ENCODE measurements around the gene UIMC1. TPM values are rescaled to one million over a fixed set of nuclear protein-coding genes. Genes with fewer than 3 reads are reported as not detected.

UIMC1 gene
- total RNA-seq, 1 experiment from 2014 or later: 52.8 TPM

- no peaks in the 10 kb centered on the region for H3K4me1 ChIP-seq
- H3K4me1 Mint-ChIP-seq (ENCODE audit: low read depth, unreplicated experiment): peaks cover 8% of the 10 kb centered on the region
- H3K36me3 ChIP-seq (ENCODE audit: control insufficient read depth, insufficient read depth, low read length): peaks cover 2% of the 10 kb centered on the region
- peaks cover 73% of the 10 kb centered on the region for H3K36me3 Mint-ChIP-seq (ENCODE audit: insufficient read depth, unreplicated experiment)
- no peaks in the 10 kb centered on the region for H3K27me3 ChIP-seq (replicated peaks; ENCODE audit: control insufficient read depth, insufficient read depth, low read length)
- no peaks in the 10 kb centered on the region for H3K9me3 Mint-ChIP-seq (ENCODE audit: unreplicated experiment)
- no peak overlapping the region for H3K4me3 ChIP-seq (ENCODE audit: low read depth, low read length)
- POLR2A ChIA-PET: no interaction called here
- intact Hi-C loops (cut with micrococcal nuclease; ENCODE audit: unreplicated experiment): no loop called here
- no peak overlapping the region for H3K27ac Mint-ChIP-seq (ENCODE audit: unreplicated experiment)
- no peak overlapping the region for H3K4me3 Mint-ChIP-seq (ENCODE audit: unreplicated experiment)
- no peak for DNase-seq
- H3K9me3 ChIP-seq: no peaks in the 10 kb centered on the region
- no peak for TF ChIP-seq CTCF (IDR thresholded peaks at IDR 0.05; ENCODE audit: insufficient read depth in 1 of 2, low read depth in 1 of 2, low read length in 1 of 2, severe bottlenecking in 1 of 2, unreplicated experiment in 1 of 2)
- CTCF ChIA-PET: no interaction called here
- no peaks in the 10 kb centered on the region for H3K27me3 Mint-ChIP-seq (ENCODE audit: insufficient read depth, unreplicated experiment)
- no TSS peak for BruUV-seq (replicated peaks)
These were observed 62.8 kb downstream of the UIMC1 start for GRCh38 chr5:176943816-176944215.

GRCh38 chr5:176941951-176942350, 64.6 kb downstream of the UIMC1 start:
- Mint-ChIP-seq H3K27ac (ENCODE audit: unreplicated experiment) (no peak overlapping the region), H3K4me1 (ENCODE audit: low read depth, unreplicated experiment) (peaks cover 18% of the 10 kb centered on the region), H3K27me3 (ENCODE audit: insufficient read depth, unreplicated experiment) (no peaks in the 10 kb centered on the region), H3K36me3 (ENCODE audit: insufficient read depth, unreplicated experiment) (peaks cover 68% of the 10 kb centered on the region), H3K9me3 (ENCODE audit: unreplicated experiment) (no peaks in the 10 kb centered on the region), H3K4me3 (ENCODE audit: unreplicated experiment) (no peak overlapping the region)
- peaks cover 2% of the 10 kb centered on the region for H3K4me1 ChIP-seq
- TF ChIP-seq CTCF (IDR thresholded peaks at IDR 0.05; ENCODE audit: insufficient read depth in 1 of 2, low read depth in 1 of 2, low read length in 1 of 2, severe bottlenecking in 1 of 2, unreplicated experiment in 1 of 2): no peak
- no peak for DNase-seq
- POLR2A ChIA-PET: no interaction called here
- intact Hi-C loops (cut with micrococcal nuclease; ENCODE audit: unreplicated experiment): no loop called here
- H3K9me3 ChIP-seq: no peaks in the 10 kb centered on the region
- CTCF ChIA-PET: no interaction called here
- H3K4me3 ChIP-seq (ENCODE audit: low read depth, low read length): no peak overlapping the region
- no peaks in the 10 kb centered on the region for H3K27me3 ChIP-seq (replicated peaks; ENCODE audit: control insufficient read depth, insufficient read depth, low read length)
- peaks cover 2% of the 10 kb centered on the region for H3K36me3 ChIP-seq (ENCODE audit: control insufficient read depth, insufficient read depth, low read length)
- BruUV-seq (replicated peaks): no TSS peak

- Mint-ChIP-seq H3K4me1 (ENCODE audit: low read depth, unreplicated experiment) (peaks cover 24% of the 10 kb centered on the region), H3K9me3 (ENCODE audit: unreplicated experiment) (no peaks in the 10 kb centered on the region), H3K36me3 (ENCODE audit: insufficient read depth, unreplicated experiment) (peaks cover 50% of the 10 kb centered on the region), H3K4me3 (ENCODE audit: unreplicated experiment) (no peak overlapping the region), H3K27me3 (ENCODE audit: insufficient read depth, unreplicated experiment) (no peaks in the 10 kb centered on the region), H3K27ac (ENCODE audit: unreplicated experiment) (no peak overlapping the region)
- Histone ChIP-seq H3K27me3 (replicated peaks; ENCODE audit: control insufficient read depth, insufficient read depth, low read length) (no peaks in the 10 kb centered on the region), H3K4me3 (ENCODE audit: low read depth, low read length) (no peak overlapping the region), H3K36me3 (ENCODE audit: control insufficient read depth, insufficient read depth, low read length) (peaks cover 2% of the 10 kb centered on the region), H3K4me1 (peaks cover 15% of the 10 kb centered on the region), H3K9me3 (no peaks in the 10 kb centered on the region)
- intact Hi-C loops (cut with micrococcal nuclease; ENCODE audit: unreplicated experiment): no loop called here
- CTCF ChIA-PET: interaction anchor here (0.6 kb wide), 2 partner anchors 23 to 112 kb away, joined by 3 to 8 read pairs; no protein-coding TSS in a partner anchor
- no peak for TF ChIP-seq CTCF (IDR thresholded peaks at IDR 0.05; ENCODE audit: insufficient read depth in 1 of 2, low read depth in 1 of 2, low read length in 1 of 2, severe bottlenecking in 1 of 2, unreplicated experiment in 1 of 2)
- POLR2A ChIA-PET: no interaction called here
- BruUV-seq (replicated peaks): no TSS peak
- no peak for DNase-seq
These were observed 68.1 kb downstream of the UIMC1 start for GRCh38 chr5:176938472-176938871.

Measured in Caco-2 (cell line).